ENCODE results near the gene TMEM33.

The TMEM33 gene

GRCh38 chr4:41940834-41941233 lies 5.6 kb downstream of the TMEM33 start:
- DNase-seq, result no peak

GRCh38 chr4:41943506-41943905 lies 8.3 kb downstream of the TMEM33 start:
- no peak for DNase-seq

- DNase-seq, result no peak
These were observed 8.9 kb downstream of the TMEM33 start for GRCh38 chr4:41944089-41944488.

GRCh38 chr4:41949531-41949930 lies 14.3 kb downstream of the TMEM33 start:
- no peak for DNase-seq

DNA sequence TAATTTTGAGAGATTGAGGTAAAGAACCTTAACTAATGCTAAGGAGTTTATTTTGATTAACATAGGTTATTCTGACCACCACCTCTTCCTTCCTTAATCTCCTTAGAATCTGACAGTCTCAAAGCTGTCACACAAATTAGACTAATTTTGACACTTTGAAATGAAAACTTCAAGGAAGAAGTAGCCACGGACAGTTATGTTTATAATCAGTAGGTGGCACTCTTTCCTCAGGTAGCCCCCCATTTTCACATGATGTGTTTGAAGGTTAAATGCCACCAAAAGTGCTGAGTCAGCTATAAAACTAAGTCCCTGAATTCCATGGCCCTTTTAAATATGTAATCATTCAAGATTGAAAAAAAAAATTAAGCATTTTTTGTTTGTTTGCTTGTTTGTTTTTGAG lies 22.4 kb downstream of the TMEM33 start:
- no peak for DNase-seq

GRCh38 chr4:41963105-41963504 lies 27.9 kb downstream of the TMEM33 start:
- no peak for DNase-seq

- no peak for DNase-seq
These were observed 29.2 kb downstream of the TMEM33 start for GRCh38 chr4:41964401-41964800.

GRCh38 chr4:41967392-41967791 lies 32.2 kb downstream of the TMEM33 start:
- no peak for DNase-seq

- DNase-seq, result no peak
These were observed 34.4 kb downstream of the TMEM33 start for GRCh38 chr4:41969671-41970070.

DNA sequence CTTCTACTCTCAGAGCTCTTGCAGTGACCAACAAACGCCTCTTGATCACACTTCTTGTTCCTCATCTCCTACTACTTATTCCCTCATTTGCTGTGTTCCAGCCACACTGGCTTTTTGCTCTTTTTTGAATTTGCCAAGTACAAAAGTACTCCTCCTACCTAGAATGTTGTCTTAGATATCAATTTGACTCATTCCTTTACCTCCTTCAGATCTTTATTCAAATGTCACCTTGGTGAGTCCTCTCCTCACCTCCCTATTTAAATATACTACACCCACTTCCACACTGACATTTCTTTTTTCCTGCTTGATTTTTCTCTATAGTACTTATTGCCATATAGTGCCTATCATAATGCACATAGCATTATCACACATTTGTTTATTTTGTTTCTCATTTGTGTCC lies 40.1 kb downstream of the TMEM33 start:
- DNase-seq, result no peak

GRCh38 chr4:41976775-41977516 lies 41.7 kb downstream of the TMEM33 start:
- DNase-seq, result no peak

DNA sequence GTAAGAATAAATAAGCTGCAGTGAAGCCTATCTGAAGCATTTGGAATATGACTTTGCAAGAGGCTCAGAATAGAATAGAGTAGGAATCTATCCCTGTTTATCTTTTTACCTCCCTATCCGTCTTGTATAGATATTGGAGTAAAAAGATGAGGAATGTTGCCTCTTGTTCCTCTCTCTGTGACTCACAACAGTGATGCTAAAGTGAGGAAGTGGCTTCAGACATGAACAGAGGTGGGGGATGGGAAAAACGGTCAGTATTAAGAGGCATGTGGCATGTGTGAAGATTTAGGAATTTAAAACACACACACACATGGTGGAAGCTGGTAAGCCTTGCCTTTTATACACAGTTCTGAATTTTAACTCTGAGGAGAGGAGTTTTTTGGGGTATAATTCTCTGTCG lies 42.5 kb downstream of the TMEM33 start:
- no peak for DNase-seq

GRCh38 chr4:41981456-41981855 lies 46.2 kb downstream of the TMEM33 start, which contains the start of gene DCAF4L1:
DCAF4L1 (plus strand) TSS chr4:41981756; CDS start chr4:41981793, 37 bp downstream.
- DNase-seq, result no peak

- DNase-seq, result no peak
These were observed 47.5 kb downstream of the TMEM33 start for GRCh38 chr4:41982716-41983115.

DNA sequence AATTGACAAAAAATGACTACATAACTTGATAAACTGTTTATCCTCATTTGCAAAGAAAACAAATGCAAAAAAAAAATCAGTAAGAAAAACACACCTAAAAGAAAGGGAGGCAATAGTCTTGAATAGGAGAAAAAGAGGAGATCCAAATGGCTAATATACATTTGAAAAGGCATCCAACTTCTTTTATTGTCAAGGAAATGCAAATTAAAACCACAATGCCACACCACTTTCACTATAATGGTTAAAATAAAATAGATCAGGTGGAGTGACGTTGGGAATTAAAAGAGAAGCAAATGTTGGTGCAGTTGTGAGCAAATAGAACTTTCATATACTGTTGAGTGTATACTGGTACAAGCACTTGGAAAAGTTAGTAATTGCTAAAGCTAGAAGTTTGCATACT lies 49.9 kb downstream of the TMEM33 start:
- DNase-seq, result no peak

GRCh38 chr4:41989994-41990364 lies 54.8 kb downstream of the TMEM33 start:
- DNase-seq, result no peak

- DNase-seq, result peak; percentile 87
These were observed 55.3 kb downstream of the TMEM33 start, which contains the start of gene SLC30A9 for GRCh38 chr4:41990365-41991111. SLC30A9 (plus strand) TSS chr4:41990530; CDS start chr4:41990652, 122 bp downstream.

DNA sequence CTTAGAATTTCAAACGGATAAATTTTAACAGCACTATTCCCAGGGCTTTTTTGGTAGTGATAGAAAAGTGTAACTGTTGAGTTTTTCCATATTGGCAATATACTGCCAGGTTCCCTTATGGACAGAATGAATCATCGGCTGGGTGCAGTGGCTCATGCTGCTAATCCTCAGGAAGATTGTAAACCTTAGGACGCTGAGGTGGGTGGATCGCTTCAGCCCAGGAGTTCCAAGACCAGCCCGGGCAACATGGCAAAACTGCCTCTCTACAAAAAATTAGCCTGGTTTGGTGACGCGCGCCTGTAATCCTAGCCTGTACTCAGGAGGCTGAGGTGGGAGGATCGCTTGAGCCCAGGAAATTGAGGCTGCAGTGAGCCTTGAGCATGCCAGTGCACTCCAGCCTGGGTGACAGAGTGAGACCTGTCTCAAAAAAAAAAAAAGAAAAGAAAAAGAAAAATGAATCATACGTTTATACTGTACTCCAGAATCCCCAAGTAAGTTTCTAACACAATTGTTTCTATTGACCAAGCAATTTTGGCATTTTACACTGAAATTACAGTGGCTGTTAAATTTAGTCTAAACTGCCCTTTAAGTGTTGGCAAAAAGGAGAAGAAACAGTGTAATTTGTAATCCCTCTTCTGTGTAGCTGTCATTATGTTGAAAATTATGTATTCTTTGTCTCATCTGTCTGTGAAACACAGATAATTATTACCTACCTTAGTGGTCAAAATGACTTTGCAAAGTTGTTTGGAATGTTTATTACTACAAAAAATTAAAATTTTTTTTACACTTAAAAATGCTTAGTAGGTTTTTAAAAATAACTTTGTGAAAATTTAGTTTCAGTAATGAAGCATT lies 56.9 kb downstream of the TMEM33 start:
- no peak for DNase-seq

DNA sequence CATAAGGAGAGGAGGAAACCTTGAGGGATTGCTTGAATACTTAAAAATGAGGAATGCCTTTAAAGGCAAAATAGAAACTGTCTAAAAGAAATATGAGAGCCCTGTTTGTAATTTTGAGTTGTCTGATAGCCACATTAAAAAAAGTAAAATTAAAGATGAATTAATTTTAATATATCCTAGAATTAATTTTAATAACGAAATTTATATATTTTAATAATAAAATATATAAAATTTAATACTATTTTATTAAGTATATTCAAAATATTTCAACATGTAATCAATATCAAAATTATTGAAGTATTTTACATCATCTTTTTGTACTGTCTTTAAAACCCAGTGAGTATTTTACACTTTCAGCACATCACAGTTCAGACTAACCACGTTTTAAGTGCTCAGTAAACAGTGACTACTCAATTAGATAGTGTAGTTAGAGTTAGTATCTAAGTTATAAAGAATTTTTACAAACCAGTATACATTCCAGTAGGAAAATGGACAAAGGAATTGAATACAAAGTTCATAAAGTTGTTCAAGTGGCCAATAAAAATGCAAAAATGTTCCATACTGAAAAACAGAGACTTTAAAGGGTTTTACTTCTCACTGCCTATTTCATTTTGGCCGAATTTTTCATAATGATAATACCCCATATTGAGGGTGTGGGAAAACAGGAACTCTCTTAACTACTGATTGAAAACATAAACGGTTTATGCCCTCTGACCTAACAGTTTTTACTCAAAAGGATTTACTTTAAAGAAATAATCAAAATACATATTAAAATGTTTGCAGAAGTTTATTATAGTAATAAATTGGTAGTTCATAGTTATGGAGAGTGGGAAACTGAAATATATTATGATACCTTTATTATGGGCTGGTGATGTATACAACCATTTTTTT lies 58.0 kb downstream of the TMEM33 start:
- DNase-seq, result no peak

- DNase-seq, result no peak
These were observed 59.3 kb downstream of the TMEM33 start for GRCh38 chr4:41994461-41994985.

- DNase-seq, result no peak
These were observed 62.8 kb downstream of the TMEM33 start for GRCh38 chr4:41998019-41998418.

GRCh38 chr4:41999321-41999720 lies 64.1 kb downstream of the TMEM33 start:
- no peak for DNase-seq

Measured in stimulated activated CD4-positive, alpha-beta T cell treated with anti-CD3 and anti-CD28 coated beads, Interleukin-4, amount 100 ng/mL, for 1 hour (primary cell).